ENCODE data around the gene DDI2.
"Not testable (repeated sequence)": the region's sequence is repeated elsewhere in the genome, so short reads cannot be mapped to it uniquely, and the experiment has no call there.

GRCh38 chr1:15699321-15699720 lies 82.1 kb downstream of the DDI2 start:
- TF ChIP-seq CTCF, POLR2A (IDR thresholded peaks at IDR 0.05): not testable (repeated sequence)

Measured in heart left ventricle (tissue), 13 donors.